Astrocyte of the spinal cord (primary cell): ENCODE results near the gene PNN.
"Not testable (repeated sequence)": the region's sequence is repeated elsewhere in the genome, so short reads cannot be mapped to it uniquely, and the experiment has no call there.

Experiments
- DNase-seq: peaks from one replicate; pipeline ENCODE4 v3.0.0; 2011; ENCODE audit warnings: low read depth, low spot score
- H3K4me3 ChIP-seq: 2 replicates; pipeline ENCODE4 v1.5.1; 2011; ENCODE audit warnings: low read depth, mild to moderate bottlenecking, low read length, moderate library complexity
- CTCF ChIP-seq: IDR thresholded peaks from 2 replicates; pipeline ENCODE4 v1.5.1; 2012; ENCODE audit warnings: low read depth, mild to moderate bottlenecking, low read length, inconsistent platforms
- in situ Hi-C: cut with HindIII; loops from 2 replicates; pipeline ENCODE4 v1.10.0; 2017; ENCODE audit warnings: low sequenced_read_pairs

PNN gene

GRCh38 chr14:39181693-39182047 lies 6.6 kb downstream of the PNN start:
- TF ChIP-seq CTCF: no peak
- no peak overlapping the region for H3K4me3 ChIP-seq
- in situ Hi-C loops: no loop called here
- DNase-seq: no peak

GRCh38 chr14:39182770-39183684 lies 8.0 kb downstream of the PNN start:
- H3K4me3 ChIP-seq: no peak overlapping the region
- TF ChIP-seq CTCF: no peak
- DNase-seq: no peak
- in situ Hi-C loops: no loop called here

GRCh38 chr14:39183685-39184003 lies 8.6 kb downstream of the PNN start:
- DNase-seq, in situ Hi-C loops, H3K4me3 ChIP-seq: not testable (repeated sequence)

GRCh38 chr14:39184628-39185255 lies 9.7 kb downstream of the PNN start:
- H3K4me3 ChIP-seq: no peak overlapping the region
- in situ Hi-C loops: no loop called here
- no peak for DNase-seq
- no peak for TF ChIP-seq CTCF

- H3K4me3 ChIP-seq: no peak overlapping the region
- DNase-seq: no peak
- TF ChIP-seq CTCF: no peak
- in situ Hi-C loops: no loop called here
These were observed 10.4 kb downstream of the PNN start for GRCh38 chr14:39185256-39186049.

- H3K4me3 ChIP-seq: no peak overlapping the region
- in situ Hi-C loops: no loop called here
- no peak for DNase-seq
- TF ChIP-seq CTCF: no peak
These were observed 12.0 kb downstream of the PNN start for GRCh38 chr14:39186941-39187525.
